Sigmoid colon (tissue), 7 donors: Measurements from ENCODE around the gene MYLK. TPM values are rescaled to one million over a fixed set of nuclear protein-coding genes. Genes with fewer than 3 reads are reported as not detected.

ENCODE experiments used
- DNase-seq: peaks from one replicate; pipeline ENCODE4 v3.0.0-alpha.2; 2019
- H3K27ac ChIP-seq, 4 donors: fragments of 200-600 bp; sonication (generic); one replicate each; pipeline ENCODE4 v1.5.1; 2016 to 2019; ENCODE audit warnings: mild to moderate bottlenecking in 1 of 4
- H3K27me3 ChIP-seq, 3 donors: fragments of 200-600 bp; sonication (generic); one replicate each; pipeline ENCODE4 v1.5.1; 2019; ENCODE audit warnings: mild to moderate bottlenecking in 1 of 3
- H3K36me3 ChIP-seq, 4 donors: fragments of 200-600 bp; sonication (generic); one replicate each; pipeline ENCODE4 v1.5.1; 2016 to 2019
- H3K4me1 ChIP-seq, 4 donors: fragments of 200-600 bp; sonication (generic); one replicate each; pipeline ENCODE4 v1.5.1; 2017 to 2019
- H3K4me3 ChIP-seq, 4 donors: fragments of 200-600 bp; sonication (generic); one replicate each; pipeline ENCODE4 v1.5.1; 2017 to 2019; ENCODE audit warnings: mild to moderate bottlenecking in 2 of 4, moderate library complexity in 1 of 4
- H3K9me3 ChIP-seq, 4 donors: fragments of 200-600 bp in 3 of 4; sonication (generic) in 3 of 4; one replicate each; pipeline versions ENCODE4 v1.5.1 to v1.6.1; 2013 to 2019
- EP300 ChIP-seq, 4 donors: sonication (generic); formaldehyde crosslinking; IDR thresholded peaks; one replicate each; pipeline ENCODE4 v1.6.1; 2017; ENCODE audit warnings: antibody characterized with exemption in 4 of 4
- POLR2A ChIP-seq, 2 donors: fragments of 450-650 bp; IDR thresholded peaks; one replicate each; pipeline ENCODE4 v1.6.1; 2016; ENCODE audit warnings: antibody characterized with exemption in 2 of 2, mild to moderate bottlenecking in 2 of 2, moderate library complexity in 2 of 2
- POLR2AphosphoS5 ChIP-seq, 4 donors: sonication (generic); formaldehyde crosslinking; IDR thresholded peaks; one replicate each; pipeline ENCODE4 v1.6.1; 2017; ENCODE audit warnings: antibody characterized with exemption in 4 of 4
- WGBS, 2 donors: extraction: QIAGEN DNeasy Blood & Tissue Kit; methylation state at CpG; one replicate each; pipeline ENCODE4 v1.1.7; 2013; 5-methylcytosine and 5-hydroxymethylcytosine counted together
- intact Hi-C: fragments of 100-400 bp; cut with DNase I; formaldehyde crosslinking; loops from one replicate; pipeline ENCODE4 v1.15.1; 2023
- polyA plus RNA-seq, 3 donors: library from polyadenylated mRNA; stranded (reverse); fragments of 200-250 nt; gene quantifications; one replicate each; pipeline ENCODE4 v1.2.3, GENCODE V29; 2013
- total RNA-seq, 4 donors: library from RNA; depleted of rRNA; stranded (reverse); fragments of >200 nt; gene quantifications; one replicate each; pipeline ENCODE4 v1.1.0, GENCODE V29; 2016
- TF ChIP-seq, protein P1 (sequence below), 4 experiments: fragments of 450-650 bp in 3 of 4; fragments of 200-600 bp in 1 of 4; IDR thresholded peaks; one replicate each; pipeline ENCODE4 v1.5.1; 2016 to 2019; ENCODE audit warnings: antibody characterized with exemption in 4 of 4, mild to moderate bottlenecking in 3 of 4, moderate library complexity in 2 of 4
- donor health status: healthy with polysubstance abuse.
- donor health status: Bipolar disorder and iron deficiency.
- donor health status: healthy.

The MYLK gene
- total and polyA plus RNA-seq, 7 donors = 21.5 to 2,153 (median 1,169) TPM

GRCh38 chr3:123800362-123800682 lies 83.8 kb downstream of the MYLK start:
- no peaks in the 10 kb centered on the region for H3K36me3 ChIP-seq
- no peak for DNase-seq
- no peak overlapping the region for H3K4me3 ChIP-seq
- no peak overlapping the region for H3K27ac ChIP-seq
- no peaks in the 10 kb centered on the region for H3K27me3 ChIP-seq
- H3K4me1 ChIP-seq = no peaks in the 10 kb centered on the region
- no peak for TF ChIP-seq EP300 (IDR thresholded peaks at IDR 0.05)
- TF ChIP-seq POLR2AphosphoS5 (IDR thresholded peaks at IDR 0.05) = no peak
- TF ChIP-seq POLR2A (IDR thresholded peaks at IDR 0.05) = no peak
- TF ChIP-seq, protein P1, sequence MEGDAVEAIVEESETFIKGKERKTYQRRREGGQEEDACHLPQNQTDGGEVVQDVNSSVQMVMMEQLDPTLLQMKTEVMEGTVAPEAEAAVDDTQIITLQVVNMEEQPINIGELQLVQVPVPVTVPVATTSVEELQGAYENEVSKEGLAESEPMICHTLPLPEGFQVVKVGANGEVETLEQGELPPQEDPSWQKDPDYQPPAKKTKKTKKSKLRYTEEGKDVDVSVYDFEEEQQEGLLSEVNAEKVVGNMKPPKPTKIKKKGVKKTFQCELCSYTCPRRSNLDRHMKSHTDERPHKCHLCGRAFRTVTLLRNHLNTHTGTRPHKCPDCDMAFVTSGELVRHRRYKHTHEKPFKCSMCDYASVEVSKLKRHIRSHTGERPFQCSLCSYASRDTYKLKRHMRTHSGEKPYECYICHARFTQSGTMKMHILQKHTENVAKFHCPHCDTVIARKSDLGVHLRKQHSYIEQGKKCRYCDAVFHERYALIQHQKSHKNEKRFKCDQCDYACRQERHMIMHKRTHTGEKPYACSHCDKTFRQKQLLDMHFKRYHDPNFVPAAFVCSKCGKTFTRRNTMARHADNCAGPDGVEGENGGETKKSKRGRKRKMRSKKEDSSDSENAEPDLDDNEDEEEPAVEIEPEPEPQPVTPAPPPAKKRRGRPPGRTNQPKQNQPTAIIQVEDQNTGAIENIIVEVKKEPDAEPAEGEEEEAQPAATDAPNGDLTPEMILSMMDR (IDR thresholded peaks at IDR 0.05) = no peak
- 67 to 70% methylated on average over 2 of the region's 2 CpGs for WGBS, 2 donors
- intact Hi-C loops = no loop called here
- H3K9me3 ChIP-seq = no peaks in the 10 kb centered on the region

DNA sequence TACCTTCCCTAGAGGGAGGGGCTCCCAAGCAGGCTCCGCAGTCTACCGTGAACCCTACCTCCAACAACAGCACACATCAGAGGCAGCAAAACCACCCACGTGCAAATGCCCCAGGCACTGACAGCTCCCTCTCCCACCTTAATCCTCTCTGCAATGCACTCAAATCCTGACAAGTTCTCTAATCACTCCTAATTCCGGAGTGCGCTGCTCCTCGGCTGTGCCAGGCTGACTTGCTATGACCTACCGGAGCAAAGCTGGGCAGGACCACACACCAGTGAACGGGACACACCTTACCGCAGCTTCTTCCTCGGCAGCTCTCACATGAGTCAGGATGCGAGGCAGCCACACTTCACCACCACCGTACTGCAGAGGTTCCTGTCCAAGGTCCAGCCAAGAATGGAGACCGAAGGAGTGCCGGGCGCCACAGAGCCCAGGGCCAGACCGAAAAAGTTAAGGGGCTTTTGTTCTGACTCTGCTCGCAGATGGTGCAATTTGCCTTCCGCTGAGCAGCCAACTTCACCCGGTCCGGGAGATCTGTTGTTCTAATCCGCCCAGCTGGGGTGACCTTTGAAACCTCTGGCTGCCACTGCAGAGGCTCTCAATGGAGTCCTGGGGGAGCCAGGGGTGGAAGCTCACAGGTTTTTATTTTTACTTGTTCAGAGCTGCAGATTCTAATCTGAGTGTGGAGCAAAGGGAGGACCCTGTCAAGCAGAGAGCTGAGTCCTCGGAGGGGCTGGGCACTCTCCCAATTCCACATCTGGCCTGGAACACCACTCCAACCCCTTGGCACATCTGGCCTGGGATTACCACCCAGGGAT lies 84.4 kb downstream of the MYLK start:
- TF ChIP-seq EP300 (IDR thresholded peaks at IDR 0.05) (no peak), POLR2A (IDR thresholded peaks at IDR 0.05) (no peak), POLR2AphosphoS5 (IDR thresholded peaks at IDR 0.05) (no peak)
- TF ChIP-seq, protein P1 (IDR thresholded peaks at IDR 0.05) = no peak
- intact Hi-C loops = no loop called here
- Histone ChIP-seq H3K4me1 (no peaks in the 10 kb centered on the region), H3K9me3 (no peaks in the 10 kb centered on the region), H3K27me3 (no peaks in the 10 kb centered on the region), H3K4me3 (no peak overlapping the region), H3K36me3 (no peaks in the 10 kb centered on the region), H3K27ac (no peak overlapping the region)
- DNase-seq = no peak
- WGBS, 2 donors = 14 to 60% methylated on average over 22 of the region's 22 CpGs

- Histone ChIP-seq H3K4me1 (no peaks in the 10 kb centered on the region), H3K9me3 (no peaks in the 10 kb centered on the region), H3K27me3 (no peaks in the 10 kb centered on the region), H3K4me3 (no peak overlapping the region), H3K27ac (no peak overlapping the region), H3K36me3 (no peaks in the 10 kb centered on the region)
- DNase-seq = no peak
- intact Hi-C loops = no loop called here
- WGBS, 2 donors = 90 to 92% methylated on average over 4 of the region's 4 CpGs
- TF ChIP-seq POLR2A (IDR thresholded peaks at IDR 0.05) = no peak
- TF ChIP-seq, protein P1 (IDR thresholded peaks at IDR 0.05) = no peak
- TF ChIP-seq POLR2AphosphoS5 (IDR thresholded peaks at IDR 0.05) = peak in 1 of 4 donors; percentile 29
- no peak for TF ChIP-seq EP300 (IDR thresholded peaks at IDR 0.05)
Measured at GRCh38 chr3:123798550-123798949, 85.6 kb downstream of the MYLK start.

DNA sequence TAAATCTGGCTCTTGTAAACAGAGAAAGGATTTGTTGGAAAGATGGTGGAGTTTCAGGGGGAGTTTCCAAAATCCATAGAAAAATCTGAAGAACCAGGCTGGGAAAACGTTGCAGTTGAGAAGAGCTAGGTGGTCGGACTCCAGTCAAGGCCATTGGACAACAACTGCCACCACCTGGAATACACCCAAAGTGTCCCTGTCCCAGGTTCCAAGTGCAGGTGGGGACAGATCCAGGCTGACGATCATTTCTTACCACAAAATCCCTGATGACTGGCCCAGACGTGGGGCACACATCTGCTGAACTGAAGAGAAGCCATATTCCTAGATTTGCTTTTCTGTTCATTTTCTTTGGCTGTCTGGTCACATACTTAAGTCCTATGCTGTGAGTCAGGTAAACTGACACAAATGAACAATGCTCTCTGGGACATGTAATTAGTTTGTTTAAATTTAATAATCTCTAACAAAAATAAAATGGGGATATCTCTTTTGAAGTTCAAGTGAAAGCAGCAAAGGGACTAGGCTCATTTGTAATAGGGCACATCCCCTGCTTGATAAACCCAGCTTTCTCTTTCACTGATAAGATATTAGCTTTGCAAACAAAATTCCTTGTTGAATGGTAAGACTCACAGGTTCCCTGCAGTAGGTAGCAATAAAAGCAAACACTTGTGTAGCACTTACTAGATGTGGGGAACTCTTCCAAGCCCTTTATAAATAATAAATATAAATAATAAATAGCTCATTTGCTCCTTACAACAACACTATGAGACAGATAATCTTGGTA lies 88.5 kb downstream of the MYLK start:
- no peak for DNase-seq
- Histone ChIP-seq H3K36me3 (no peaks in the 10 kb centered on the region), H3K27me3 (no peaks in the 10 kb centered on the region), H3K4me3 (no peak overlapping the region), H3K27ac (no peak overlapping the region), H3K4me1 (peaks cover 0 to 25% (median 20%) of the 10 kb centered on the region in 4 donors), H3K9me3 (no peaks in the 10 kb centered on the region)
- intact Hi-C loops = no loop called here
- TF ChIP-seq, protein P1 (IDR thresholded peaks at IDR 0.05) = no peak
- TF ChIP-seq EP300 (IDR thresholded peaks at IDR 0.05) = no peak
- no peak for TF ChIP-seq POLR2A (IDR thresholded peaks at IDR 0.05)
- no peak for TF ChIP-seq POLR2AphosphoS5 (IDR thresholded peaks at IDR 0.05)
- WGBS, 2 donors = 74 to 76% methylated on average over 4 of the region's 4 CpGs
